GM18526 (cell line): Measurements from ENCODE around the gene DHX58.

Source experiments
- POLR2A ChIP-seq: IDR thresholded peaks from 3 replicates; pipeline ENCODE4 v1.6.1; 2011; ENCODE audit not compliant: insufficient read length; ENCODE audit errors: extremely low read depth

The DHX58 gene

GRCh38 chr17:42132941-42133340 lies 20.4 kb upstream of the DHX58 start:
- no peak for TF ChIP-seq POLR2A

DNA sequence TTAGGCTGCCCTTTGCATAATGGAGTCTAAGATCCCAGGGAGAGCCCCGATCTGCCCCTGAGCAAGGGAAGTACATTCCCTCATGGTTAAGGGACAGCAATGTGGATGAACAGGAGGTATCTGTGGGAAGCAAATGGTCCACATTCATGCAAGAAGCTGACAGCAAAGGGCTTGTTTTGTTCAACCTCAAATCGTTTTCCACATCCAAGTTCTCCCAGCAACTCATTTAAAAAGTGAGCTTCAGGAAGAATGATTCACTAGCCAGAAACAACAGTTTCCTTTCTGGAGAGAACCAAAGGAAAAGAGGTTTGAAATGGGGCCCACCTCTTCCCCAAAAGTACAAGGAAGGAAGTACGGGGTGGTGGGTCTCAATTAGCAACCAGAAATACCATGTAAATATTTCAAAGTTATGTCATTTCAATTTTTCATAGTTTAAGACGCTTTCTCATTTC lies 19.5 kb upstream of the DHX58 start:
- no peak for TF ChIP-seq POLR2A

DNA sequence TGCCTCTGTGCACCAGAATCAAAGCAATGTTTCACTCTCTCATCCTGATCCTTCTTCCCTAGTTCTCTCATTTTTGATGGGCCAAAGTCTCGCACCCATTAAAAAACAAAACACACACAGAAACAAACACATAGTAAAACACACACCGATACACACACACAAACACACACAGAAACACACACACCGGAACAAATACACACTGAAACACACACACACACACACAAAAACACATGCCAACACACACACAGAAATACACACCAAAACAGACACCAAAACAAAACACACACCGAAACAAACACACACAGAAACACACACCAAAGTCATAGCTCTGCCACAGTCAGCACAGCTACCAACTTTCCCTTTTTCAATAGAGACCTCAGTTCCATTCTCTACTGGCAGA lies 18.7 kb upstream of the DHX58 start:
- no peak for TF ChIP-seq POLR2A

GRCh38 chr17:42130310-42130936 lies 17.9 kb upstream of the DHX58 start:
- TF ChIP-seq POLR2A: no peak

DNA sequence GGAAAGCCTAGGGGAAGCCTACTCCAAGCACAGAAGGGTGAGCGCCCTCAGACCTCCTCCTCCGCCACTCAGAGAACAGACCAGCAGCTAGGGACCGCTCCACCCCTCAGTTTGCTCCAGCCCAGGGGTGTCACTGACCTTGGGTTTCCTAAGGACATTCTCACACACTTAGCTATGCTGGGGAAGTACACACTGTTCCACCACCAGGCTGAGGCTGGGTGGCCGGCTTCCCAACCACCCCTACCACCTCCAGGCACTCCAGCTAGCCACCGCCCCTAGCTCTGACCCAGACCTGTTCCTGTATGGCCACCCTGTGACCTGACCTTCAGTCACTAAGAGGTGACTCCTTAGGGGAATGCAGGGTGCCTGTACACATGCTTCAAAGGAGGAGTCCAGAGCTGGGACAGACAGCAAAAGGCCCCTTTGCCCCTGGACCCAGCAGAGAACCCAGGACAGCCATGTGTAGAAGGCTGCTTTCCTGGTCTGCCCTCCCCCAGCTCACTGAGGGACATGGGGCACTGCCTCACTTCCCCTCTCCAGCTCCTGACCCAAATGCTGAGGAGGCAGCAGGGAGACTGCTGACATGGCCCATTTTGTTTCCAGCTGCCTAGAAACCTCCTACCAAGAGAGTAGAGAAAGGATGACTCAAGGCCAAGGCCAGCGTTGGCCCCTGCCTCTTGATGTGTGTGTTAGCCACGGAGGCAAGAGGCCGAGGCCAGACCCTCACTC lies 16.8 kb upstream of the DHX58 start:
- TF ChIP-seq POLR2A: no peak

- TF ChIP-seq POLR2A: no peak
These were observed 14.9 kb upstream of the DHX58 start for GRCh38 chr17:42127414-42127813.

GRCh38 chr17:42126836-42127235 lies 14.3 kb upstream of the DHX58 start:
- no peak for TF ChIP-seq POLR2A

- TF ChIP-seq POLR2A: no peak
These were observed 13.1 kb upstream of the DHX58 start for GRCh38 chr17:42125565-42125964.

- TF ChIP-seq POLR2A: no peak
These were observed 11.7 kb upstream of the DHX58 start for GRCh38 chr17:42124256-42124655.

DNA sequence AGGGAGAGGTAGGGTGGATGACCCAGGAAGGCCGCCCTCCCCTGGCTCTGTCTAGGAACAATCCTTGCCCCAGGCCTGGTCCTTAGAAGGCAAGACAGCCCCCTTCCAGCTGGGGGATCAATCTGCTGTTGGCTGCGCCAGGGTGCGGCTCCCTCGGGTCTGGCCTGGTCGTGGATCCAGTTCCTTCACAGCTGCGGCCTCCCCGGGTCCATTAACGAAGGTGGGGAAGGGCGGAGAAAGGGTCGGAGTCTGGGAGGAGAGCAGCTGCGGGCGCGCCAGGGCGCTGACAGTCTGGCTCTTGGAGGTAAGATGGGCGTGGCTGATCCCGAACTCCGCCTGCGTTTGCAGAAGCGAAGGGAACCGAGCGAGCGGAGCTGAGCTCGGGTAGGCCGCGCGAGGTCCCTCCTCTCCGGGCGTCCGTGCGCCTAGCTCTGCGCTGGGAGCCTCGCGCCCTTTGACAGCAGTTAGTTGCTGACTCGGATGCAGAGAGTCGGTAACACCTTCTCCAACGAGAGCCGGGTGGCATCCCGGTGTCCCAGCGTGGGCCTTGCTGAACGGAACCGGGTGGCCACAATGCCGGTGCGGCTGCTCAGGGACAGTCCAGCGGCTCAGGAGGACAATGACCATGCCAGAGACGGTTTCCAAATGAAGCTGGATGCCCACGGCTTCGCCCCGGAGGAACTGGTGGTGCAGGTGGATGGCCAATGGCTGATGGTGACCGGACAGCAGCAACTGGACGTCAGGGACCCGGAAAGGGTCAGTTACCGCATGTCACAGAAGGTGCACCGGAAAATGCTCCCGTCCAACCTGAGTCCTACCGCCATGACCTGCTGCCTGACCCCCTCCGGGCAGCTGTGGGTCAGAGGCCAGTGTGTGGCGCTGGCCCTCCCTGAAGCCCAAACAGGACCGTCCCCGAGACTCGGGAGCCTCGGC lies 10.1 kb upstream of the DHX58 start, which contains the start of gene HSPB9:
TSS of gene HSPB9 (plus strand) at position 434 of the 933 bp plus-strand sequence. CDS start at position 481, 47 bp downstream.
- TF ChIP-seq POLR2A: no peak

GRCh38 chr17:42120770-42121769 lies 8.6 kb upstream of the DHX58 start, which contains the start of gene KAT2A:
TSS of gene KAT2A (minus strand) at chr17:42121367. CDS start at chr17:42121304, 63 bp downstream.
- peak; percentile 81 for TF ChIP-seq POLR2A

DNA sequence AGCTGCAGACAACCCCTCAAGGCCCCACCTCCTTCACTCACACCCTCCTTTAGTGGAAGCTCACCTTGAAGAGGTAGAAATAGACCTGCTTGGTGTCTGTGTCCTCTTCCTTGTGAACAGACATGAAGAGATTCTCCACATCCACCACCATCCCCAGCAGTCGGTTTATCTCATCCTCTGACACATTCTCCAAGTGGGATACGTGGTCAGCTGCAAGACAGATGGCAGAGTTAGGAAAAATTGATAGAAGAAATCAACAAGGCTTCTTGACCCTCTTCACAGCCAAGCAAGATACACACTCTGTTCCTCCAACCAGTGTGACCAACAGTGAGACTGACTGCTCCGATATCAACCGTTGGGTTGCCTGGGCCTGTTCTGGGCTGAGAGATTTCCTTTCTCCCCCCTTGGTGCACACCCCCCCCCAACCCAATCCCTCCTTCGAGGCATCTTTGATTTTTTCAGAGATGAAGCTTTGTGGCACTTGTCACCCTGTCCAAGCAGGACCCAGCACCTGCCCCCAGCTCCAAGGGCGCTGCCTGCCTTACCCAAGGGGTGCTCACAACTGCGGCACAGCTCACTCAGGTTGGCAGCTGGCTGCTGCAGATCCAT lies 7.8 kb upstream of the DHX58 start:
- no peak for TF ChIP-seq POLR2A

- no peak for TF ChIP-seq POLR2A
These were observed 6.8 kb upstream of the DHX58 start for GRCh38 chr17:42119301-42119700.

DNA sequence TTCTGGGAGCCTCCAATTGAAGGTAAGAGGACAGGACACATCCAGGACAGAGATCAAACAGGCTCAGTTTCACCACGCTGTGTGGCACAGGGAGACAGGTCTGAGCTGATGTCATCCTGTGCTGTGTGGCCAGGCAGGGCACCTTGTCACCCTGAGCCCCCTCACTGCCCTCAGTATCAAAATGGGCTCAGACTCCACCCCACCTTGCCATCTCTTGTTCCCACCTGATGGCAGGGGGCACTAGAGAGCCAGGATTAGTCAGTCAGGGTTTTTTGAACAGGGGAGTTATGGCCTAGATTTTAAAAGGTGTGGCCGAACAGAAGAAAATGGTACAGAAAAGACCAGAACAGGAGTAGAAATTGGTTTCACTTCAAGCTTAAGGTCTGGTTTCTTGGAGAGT lies 6.0 kb upstream of the DHX58 start:
- TF ChIP-seq POLR2A: no peak
